Activated CD4-positive, alpha-beta T cell treated with anti-CD3 and anti-CD28 coated beads, Interleukin-10, Interleukin-2, amounts not matched to agents 100 ng/mL and 50 ng/mL, durations not matched to agents 16 hours and 8 hours (primary cell): Measurements from ENCODE around the gene C6orf120.
A peak's percentile ranks its signal among the peaks of the same experiment; 100 is the strongest.

Source experiments
- DNase-seq: peaks from one replicate; pipeline ENCODE4 v3.0.0-alpha.2; 2020

The C6orf120 gene

DNA sequence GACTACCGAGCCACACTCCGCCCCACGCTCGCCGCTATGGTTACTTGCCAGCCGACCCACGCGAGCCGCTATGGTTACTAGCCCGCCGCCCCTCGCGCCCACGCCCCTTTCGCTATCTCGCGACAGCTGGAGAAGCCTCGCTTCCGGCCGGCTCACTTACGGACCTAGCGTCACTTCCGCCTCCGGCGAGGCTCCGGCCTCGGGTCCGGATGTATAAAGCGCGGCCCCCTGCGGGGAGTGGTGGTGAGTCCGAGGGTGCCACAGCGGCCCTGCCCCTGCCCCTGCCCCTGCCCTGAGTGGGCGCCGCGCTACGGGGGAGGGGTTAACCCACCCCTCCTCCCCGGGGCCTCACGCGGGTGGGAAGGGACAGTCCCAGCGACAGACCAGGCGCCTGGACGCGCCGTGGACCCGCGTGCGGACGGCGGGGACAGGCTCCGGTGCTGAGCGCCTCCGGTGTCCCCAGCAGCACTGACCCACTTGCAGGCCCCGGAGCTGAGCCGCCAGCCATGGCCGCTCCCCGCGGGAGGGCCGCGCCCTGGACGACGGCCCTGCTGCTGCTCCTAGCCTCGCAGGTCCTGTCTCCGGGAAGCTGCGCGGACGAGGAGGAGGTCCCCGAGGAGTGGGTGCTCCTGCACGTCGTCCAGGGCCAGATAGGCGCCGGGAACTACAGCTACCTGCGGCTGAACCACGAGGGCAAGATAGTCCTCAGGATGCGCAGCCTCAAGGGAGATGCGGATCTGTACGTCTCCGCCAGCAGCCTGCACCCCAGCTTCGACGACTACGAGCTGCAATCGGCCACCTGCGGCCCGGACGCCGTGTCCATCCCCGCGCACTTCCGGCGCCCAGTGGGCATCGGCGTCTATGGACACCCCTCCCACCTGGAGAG, at the start of gene C6orf120, which contains the start of gene WDR27:
C6orf120 (plus strand) TSS at position 173 of the 886 bp plus-strand sequence; CDS start at position 507, 334 bp downstream.
WDR27 (minus strand) TSS at position 76 of the 886 bp plus-strand sequence. CDS start 13,024 bp downstream, outside the sequence.
- peak; percentile 98 for DNase-seq

- DNase-seq = no peak
Measured at GRCh38 chr6:169652896-169653295, 49.0 kb upstream of the C6orf120 start.

DNA sequence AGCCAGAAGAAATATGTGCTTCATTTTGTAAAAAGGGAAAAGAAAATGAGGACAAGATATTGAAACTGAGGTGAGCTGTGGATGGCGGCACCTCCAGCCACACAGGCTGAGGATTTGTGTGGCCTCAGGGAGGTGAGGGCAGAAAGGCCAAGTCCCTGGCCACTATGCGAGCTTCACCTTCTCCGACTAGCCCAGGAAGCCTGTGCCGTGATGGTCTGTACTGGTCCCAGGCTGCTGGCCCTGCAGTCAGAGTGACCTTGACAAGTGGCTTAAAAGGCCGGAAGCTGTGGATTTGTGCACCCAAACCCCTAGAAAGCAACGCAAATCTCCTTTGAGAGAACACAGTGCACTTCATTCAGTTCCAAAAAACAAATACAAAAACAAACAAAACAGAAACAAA, 48.2 kb upstream of the C6orf120 start:
- no peak for DNase-seq

- peak; percentile 64 for DNase-seq
Measured at GRCh38 chr6:169654598-169655391, 47.1 kb upstream of the C6orf120 start.

GRCh38 chr6:169656546-169657283, 45.2 kb upstream of the C6orf120 start:
- no peak for DNase-seq

- DNase-seq = no peak
Measured at GRCh38 chr6:169657284-169657610, 44.7 kb upstream of the C6orf120 start.

GRCh38 chr6:169659820-169660610, 41.9 kb upstream of the C6orf120 start:
- no peak for DNase-seq

GRCh38 chr6:169660751-169661390, 41.1 kb upstream of the C6orf120 start:
- DNase-seq = no peak

GRCh38 chr6:169661391-169661756, 40.6 kb upstream of the C6orf120 start:
- no peak for DNase-seq

DNA sequence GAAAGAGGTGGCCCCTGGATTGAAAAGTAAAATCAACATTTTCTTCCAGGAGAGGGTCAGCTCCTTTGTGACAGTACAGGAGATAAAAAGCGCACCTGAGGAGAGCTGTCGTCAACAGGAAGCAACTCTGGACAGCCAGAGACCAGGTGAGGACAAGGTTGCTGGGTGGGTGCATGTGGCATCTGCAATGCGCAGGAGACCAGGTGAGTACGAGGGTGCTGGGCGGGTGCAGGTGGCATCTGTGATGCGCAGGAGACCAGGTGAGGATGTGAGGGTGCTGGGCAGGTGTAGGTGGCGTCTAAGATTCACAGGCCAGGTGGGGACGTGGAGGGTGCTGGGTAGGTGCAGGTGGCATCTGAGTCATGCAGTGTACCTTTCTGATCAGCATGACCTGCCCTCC, 38.5 kb upstream of the C6orf120 start:
- no peak for DNase-seq

- no peak for DNase-seq
Measured at GRCh38 chr6:169664227-169664626, 37.7 kb upstream of the C6orf120 start.

- no peak for DNase-seq
Measured at GRCh38 chr6:169665289-169665688, 36.6 kb upstream of the C6orf120 start.

- DNase-seq = no peak
Measured at GRCh38 chr6:169666441-169666840, 35.5 kb upstream of the C6orf120 start.

DNA sequence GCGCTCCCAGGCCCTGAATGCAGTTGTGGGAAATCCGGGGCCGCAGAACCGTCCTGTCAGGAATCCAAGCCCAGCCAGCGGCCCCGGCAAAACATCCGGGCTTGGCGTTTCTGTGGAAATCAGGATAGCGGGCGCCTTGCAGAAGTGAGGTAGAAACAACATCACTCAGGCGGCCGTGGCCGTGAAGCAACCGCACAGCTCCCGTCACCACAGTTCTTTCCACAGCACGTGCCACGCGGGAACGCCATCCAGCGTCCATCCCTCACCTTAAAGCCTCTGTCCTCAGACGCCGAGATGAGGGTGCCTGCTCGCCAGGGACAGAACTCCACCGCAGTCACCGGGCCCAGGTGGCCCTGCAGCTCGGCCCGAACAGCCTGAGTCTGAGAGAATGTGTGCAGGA, 34.2 kb upstream of the C6orf120 start:
- DNase-seq = no peak

GRCh38 chr6:169668203-169668847, 33.6 kb upstream of the C6orf120 start:
- DNase-seq = no peak

GRCh38 chr6:169669147-169669546, 32.8 kb upstream of the C6orf120 start:
- DNase-seq = no peak

DNA sequence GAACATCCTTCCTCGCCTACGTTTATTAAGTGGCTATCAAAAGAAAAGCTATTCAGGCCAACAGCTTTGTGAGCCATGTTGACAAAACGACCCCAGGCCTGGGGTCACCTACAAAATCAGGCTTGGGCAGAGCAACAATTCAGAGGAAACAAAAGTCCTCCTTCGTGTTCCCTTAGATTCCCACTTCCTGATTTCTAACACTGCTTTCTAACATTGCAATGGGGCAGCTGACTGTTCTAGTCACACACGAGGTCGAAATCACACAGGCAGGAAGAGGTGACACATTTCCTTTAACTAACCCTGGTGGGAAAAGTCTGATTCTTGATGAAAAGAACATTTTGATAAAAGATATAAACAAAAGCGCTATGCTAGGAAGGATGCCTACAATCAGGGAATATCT, 32.0 kb upstream of the C6orf120 start:
- no peak for DNase-seq

GRCh38 chr6:169671563-169671962, 30.4 kb upstream of the C6orf120 start:
- DNase-seq = no peak

DNA sequence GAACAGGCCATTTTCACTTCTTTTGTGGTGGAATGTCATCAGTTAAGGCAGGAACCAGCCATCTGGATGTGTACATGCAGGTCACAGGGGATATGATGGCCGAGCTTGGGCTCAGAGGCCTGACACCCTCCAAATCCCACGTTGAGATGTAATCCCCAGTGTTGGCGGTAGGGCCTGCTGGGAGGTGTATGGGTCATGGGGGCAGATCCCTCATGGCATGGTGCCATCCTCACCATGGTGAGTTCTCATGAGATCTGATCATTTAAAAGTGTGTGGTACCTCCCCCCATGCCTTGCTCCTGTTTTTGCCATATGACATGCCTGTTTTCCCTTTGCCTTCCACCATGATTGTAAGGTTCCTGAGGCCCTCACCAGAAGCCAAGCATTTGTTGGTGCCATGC, 26.9 kb upstream of the C6orf120 start:
- DNase-seq = no peak

DNA sequence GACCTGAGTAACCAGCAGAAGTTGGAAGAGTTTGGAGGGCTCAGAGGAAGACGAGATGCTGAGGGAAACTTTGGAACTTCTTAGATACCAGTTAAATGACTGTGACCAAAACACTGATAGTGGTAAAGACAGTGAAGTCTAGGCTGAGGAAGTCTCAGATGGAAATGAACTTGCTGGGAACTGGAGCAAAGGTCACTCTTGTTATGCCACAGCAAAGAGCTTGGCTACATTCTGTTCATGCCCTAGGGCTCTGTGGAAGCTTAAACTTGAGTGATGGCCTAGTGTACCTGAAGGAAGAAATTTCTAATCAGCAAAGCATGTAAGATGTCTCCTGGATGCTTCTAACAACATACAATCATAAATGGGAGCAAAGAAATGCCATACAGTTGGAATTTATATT, 24.8 kb upstream of the C6orf120 start:
- DNase-seq = no peak

DNA sequence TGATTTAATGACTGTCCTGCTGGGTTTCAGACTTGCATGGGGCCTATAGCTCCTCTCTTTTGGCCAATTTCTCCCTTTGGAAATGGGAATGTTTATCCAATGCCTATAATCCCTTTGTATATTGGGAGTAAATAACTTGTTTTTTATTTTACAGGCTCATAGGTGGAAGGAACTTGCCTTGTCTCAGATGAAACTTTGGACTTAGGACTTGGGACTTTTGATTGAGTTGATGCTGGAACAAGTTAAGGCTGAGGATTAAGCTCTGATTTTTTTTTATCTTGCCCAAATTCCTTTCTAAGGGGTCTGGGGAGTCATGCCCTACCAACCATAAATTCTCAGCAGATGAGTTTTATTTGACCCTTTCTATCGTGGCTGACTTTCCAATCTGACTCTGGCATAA, 23.6 kb upstream of the C6orf120 start:
- DNase-seq = no peak
